WTC11 (cell line): Measurements from ENCODE around the gene BLMH. TPM values are rescaled to one million over a fixed set of nuclear protein-coding genes. Genes with fewer than 3 reads are reported as not detected.

Source experiments
- ATAC-seq: fragments of 200-7000 bp; cut with Tn5 transposase; 2 replicates; pipeline ENCODE4 v1.10.0; 2021; ENCODE audit warnings: mild to moderate bottlenecking, moderate library complexity
- CTCF ChIA-PET: fragments of 300-600 bp; sonication (Branson Sonifier 250); formaldehyde crosslinking; loops from one replicate; lab custom pipeline; 2021; ENCODE audit warnings: antibody characterized with exemption; lab: Charles Lee
- POLR2A ChIA-PET: fragments of 350-600 bp; sonication (Branson Sonifier 250); formaldehyde crosslinking; loops from one replicate; lab custom pipeline; 2021; ENCODE audit warnings: antibody characterized with exemption; lab: Charles Lee
- DNase-seq: peaks from one replicate; pipeline ENCODE4 v3.0.0; 2021; ENCODE audit warnings: low spot score
- H3K27ac Mint-ChIP-seq: 2 replicates; pipeline ENCODE4 v1.8.0; 2021; ENCODE audit warnings: mixed read lengths
- H3K27me3 Mint-ChIP-seq: 2 replicates; pipeline ENCODE4 v1.8.0; 2021; ENCODE audit warnings: low read depth, mild to moderate bottlenecking, moderate library complexity, mixed read lengths
- H3K36me3 Mint-ChIP-seq: 2 replicates; pipeline ENCODE4 v1.8.0; 2021; ENCODE audit warnings: mixed read lengths
- H3K4me1 Mint-ChIP-seq: 2 replicates; pipeline ENCODE4 v1.8.0; 2022; ENCODE audit warnings: mixed read lengths
- H3K4me3 Mint-ChIP-seq: 2 replicates; pipeline ENCODE4 v1.8.0; 2021; ENCODE audit warnings: mild to moderate bottlenecking, moderate library complexity, mixed read lengths
- H3K9me3 Mint-ChIP-seq: 2 replicates; pipeline ENCODE4 v1.8.0; 2021; ENCODE audit warnings: mixed read lengths
- ATF6 ChIP-seq: sonication (generic); formaldehyde crosslinking; IDR thresholded peaks from 2 replicates; pipeline ENCODE4 v1.8.1; 2023; ENCODE audit warnings: mild to moderate bottlenecking, missing genetic modification reagents
- E2F1 ChIP-seq: sonication (generic); formaldehyde crosslinking; IDR thresholded peaks from 2 replicates; pipeline ENCODE4 v1.8.0; 2022; ENCODE audit warnings: mild to moderate bottlenecking, missing genetic modification reagents
- ELF4 ChIP-seq: sonication (generic); formaldehyde crosslinking; IDR thresholded peaks from 2 replicates; pipeline ENCODE4 v1.8.1; 2022; ENCODE audit warnings: low read depth, mild to moderate bottlenecking, moderate library complexity, missing genetic modification reagents
- ERG ChIP-seq: fragments of 250-450 bp; sonication (Bioruptor Pico); IDR thresholded peaks from 2 replicates; pipeline ENCODE4 v1.8.0; 2021; ENCODE audit warnings: mild to moderate bottlenecking
- FOXK1 ChIP-seq: sonication (generic); formaldehyde crosslinking; IDR thresholded peaks from 2 replicates; pipeline ENCODE4 v1.8.0; 2022; ENCODE audit warnings: mild to moderate bottlenecking, moderate library complexity, missing genetic modification reagents
- IRF1 ChIP-seq: sonication (generic); formaldehyde crosslinking; IDR thresholded peaks from 2 replicates; pipeline ENCODE4 v1.8.0; 2023; ENCODE audit warnings: missing genetic modification reagents
- JUN ChIP-seq: sonication (generic); formaldehyde crosslinking; IDR thresholded peaks from 2 replicates; pipeline ENCODE4 v1.8.0; 2023; ENCODE audit warnings: mild to moderate bottlenecking, missing genetic modification reagents
- MLX ChIP-seq: sonication (generic); formaldehyde crosslinking; IDR thresholded peaks from 2 replicates; pipeline ENCODE4 v1.8.1; 2023; ENCODE audit warnings: mild to moderate bottlenecking, missing genetic modification reagents, moderate library complexity
- NFATC4 ChIP-seq: fragments of 250-450 bp; sonication (Bioruptor Pico); IDR thresholded peaks from 2 replicates; pipeline ENCODE4 v1.9.0; 2021; ENCODE audit warnings: mild to moderate bottlenecking
- STAT6 ChIP-seq: sonication (generic); formaldehyde crosslinking; conservative IDR thresholded peaks from 2 replicates; pipeline ENCODE4 v1.8.1; 2023; ENCODE audit warnings: mild to moderate bottlenecking, low read depth, missing genetic modification reagents, moderate library complexity
- TP53 ChIP-seq: sonication (generic); formaldehyde crosslinking; IDR thresholded peaks from 2 replicates; pipeline ENCODE4 v1.8.1; 2023; ENCODE audit warnings: mild to moderate bottlenecking, missing genetic modification reagents
- USF1 ChIP-seq: sonication (generic); formaldehyde crosslinking; IDR thresholded peaks from 2 replicates; pipeline ENCODE4 v1.8.0; 2022; ENCODE audit warnings: mild to moderate bottlenecking, missing genetic modification reagents
- ZMAT4 ChIP-seq: fragments of 250-450 bp; sonication (Bioruptor Pico); IDR thresholded peaks from 2 replicates; pipeline ENCODE4 v1.9.0; 2021; ENCODE audit warnings: mild to moderate bottlenecking
- total RNA-seq: library from RNA; stranded (reverse); gene quantifications from 3 replicates; pipeline ENCODE4 v1.2.3, GENCODE V29; 2021

BLMH gene
- total RNA-seq, 1 experiment from 2014 or later, result 63.9 TPM

- CTCF ChIA-PET, result interaction anchor here (1.1 kb wide), 1 partner anchor 124 kb away, joined by 3 read pairs; no protein-coding TSS in a partner anchor
These were observed 62.7 kb downstream of the BLMH start for GRCh38 chr17:30229012-30229411.

More at GRCh38 chr17:30229012-30229411, 62.7 kb downstream of the BLMH start:
- no peak overlapping the region for H3K27ac Mint-ChIP-seq
- no peaks in the 10 kb centered on the region for H3K36me3 Mint-ChIP-seq
- POLR2A ChIA-PET, result no interaction called here
- ATAC-seq (no peak), DNase-seq (no peak)
- peaks cover 24% of the 10 kb centered on the region for H3K27me3 Mint-ChIP-seq
- peaks cover 11% of the 10 kb centered on the region; the same call in 1 of the 2 replicates for H3K4me1 Mint-ChIP-seq
- TF ChIP-seq MLX (CRISPR knock-in tag), result no peak
- TF ChIP-seq IRF1 (CRISPR knock-in tag), result no peak
- no peak for TF ChIP-seq ELF4 (CRISPR knock-in tag)
- TF ChIP-seq USF1 (CRISPR knock-in tag), result no peak
- TF ChIP-seq ZMAT4 (CRISPR knock-in tag), result no peak
- no peak for TF ChIP-seq ERG (CRISPR knock-in tag)
- no peak for TF ChIP-seq TP53 (CRISPR knock-in tag)
- TF ChIP-seq E2F1 (CRISPR knock-in tag), result no peak
- no peak for TF ChIP-seq NFATC4 (CRISPR knock-in tag)
- no peak for TF ChIP-seq FOXK1 (CRISPR knock-in tag)
- no peak for TF ChIP-seq ATF6 (CRISPR knock-in tag)
- TF ChIP-seq JUN (CRISPR knock-in tag), result no peak
- TF ChIP-seq STAT6 (CRISPR knock-in tag), result no peak
- no peak overlapping the region for H3K4me3 Mint-ChIP-seq
- no peaks in the 10 kb centered on the region for H3K9me3 Mint-ChIP-seq
